Measurements from ENCODE around the gene TWF2. TPM values are rescaled to one million over a fixed set of nuclear protein-coding genes. Genes with fewer than 3 reads are reported as not detected.

The TWF2 gene
- total RNA-seq, 1 experiment from 2014 or later, result 103 TPM

DNA sequence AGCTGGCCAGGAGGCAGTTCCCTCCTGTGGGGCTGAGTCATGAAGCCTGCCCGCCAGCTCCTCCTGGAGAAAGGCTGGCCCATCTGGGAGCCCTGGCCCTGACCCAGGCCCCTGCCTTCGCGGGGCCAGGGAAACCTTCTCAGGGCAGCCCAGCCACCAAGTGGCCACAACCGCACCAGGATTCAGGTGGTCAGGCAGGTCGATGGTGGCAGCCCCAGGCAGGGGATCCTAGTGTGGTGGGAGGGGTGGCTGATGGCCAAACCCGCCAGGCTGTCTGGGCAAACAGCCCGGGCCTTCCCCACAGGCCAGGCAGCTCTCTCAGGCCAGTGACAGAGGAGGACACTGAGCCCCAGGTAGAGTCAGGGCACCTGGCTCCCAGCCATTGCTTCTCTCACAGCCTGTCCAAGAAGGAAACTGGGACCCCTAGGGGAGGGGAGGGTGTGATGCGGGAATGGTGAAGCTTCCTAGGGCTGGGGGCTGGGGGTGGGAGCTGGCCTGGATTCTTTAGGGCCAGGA, 1.2 kb downstream of the TWF2 start:
- peak; percentile 90 for DNase-seq (ENCODE audit: low read depth)

DNA sequence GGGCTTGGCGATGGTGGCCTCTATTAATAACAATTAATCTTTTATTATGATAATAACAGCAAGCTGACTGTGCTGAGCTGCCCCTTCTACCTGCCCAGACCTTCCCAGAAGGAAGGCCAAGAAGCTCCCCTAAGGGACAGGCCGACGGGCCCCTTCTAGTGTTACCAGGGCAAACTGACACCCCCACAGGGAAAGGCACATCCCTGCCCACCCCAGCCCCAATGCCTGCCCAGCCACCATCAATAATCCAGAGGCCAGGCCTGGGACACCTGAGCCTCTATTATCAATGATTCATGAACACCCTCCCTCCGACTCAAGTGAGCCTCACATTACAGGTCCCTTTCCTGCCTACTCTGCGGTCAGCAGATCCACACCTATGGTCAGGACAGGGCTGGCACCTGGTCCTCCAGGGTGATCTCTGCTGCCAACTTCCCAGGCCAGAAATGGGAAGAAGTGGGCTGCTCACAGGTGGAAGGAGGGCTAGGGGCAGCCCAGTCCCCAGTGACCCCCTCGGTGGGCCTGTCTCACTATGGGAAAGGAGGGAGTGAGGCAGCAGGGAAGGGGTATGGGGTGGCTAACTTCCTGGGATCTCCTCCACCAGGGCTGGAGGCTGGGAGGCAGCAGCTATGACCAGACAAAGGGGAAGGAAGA, 1.8 kb downstream of the TWF2 start:
- no peak for DNase-seq (ENCODE audit: low read depth)

DNA sequence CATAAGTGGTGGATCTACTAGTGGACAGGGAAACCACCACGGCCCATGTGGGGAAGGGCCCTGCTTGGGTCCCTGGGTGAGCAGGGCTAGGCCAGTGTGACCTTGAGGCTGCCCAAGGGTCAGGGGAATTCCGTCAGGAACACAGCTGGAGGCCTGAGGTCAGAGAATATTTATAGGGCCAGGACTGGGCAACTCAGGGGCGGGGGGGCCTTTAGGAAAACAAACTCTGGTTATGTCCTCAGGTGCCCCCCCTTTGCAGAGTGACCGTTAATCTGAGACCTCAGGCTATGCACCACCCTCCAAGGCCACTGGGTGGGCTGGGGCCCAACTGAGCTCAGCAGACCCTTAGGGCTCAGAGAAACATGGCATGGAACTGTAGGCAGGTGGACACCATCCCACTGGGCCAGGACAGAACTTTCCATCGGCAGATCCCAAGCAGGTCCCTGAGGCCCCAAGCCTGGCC, 2.5 kb downstream of the TWF2 start:
- no peak for DNase-seq (ENCODE audit: low read depth)

DNA sequence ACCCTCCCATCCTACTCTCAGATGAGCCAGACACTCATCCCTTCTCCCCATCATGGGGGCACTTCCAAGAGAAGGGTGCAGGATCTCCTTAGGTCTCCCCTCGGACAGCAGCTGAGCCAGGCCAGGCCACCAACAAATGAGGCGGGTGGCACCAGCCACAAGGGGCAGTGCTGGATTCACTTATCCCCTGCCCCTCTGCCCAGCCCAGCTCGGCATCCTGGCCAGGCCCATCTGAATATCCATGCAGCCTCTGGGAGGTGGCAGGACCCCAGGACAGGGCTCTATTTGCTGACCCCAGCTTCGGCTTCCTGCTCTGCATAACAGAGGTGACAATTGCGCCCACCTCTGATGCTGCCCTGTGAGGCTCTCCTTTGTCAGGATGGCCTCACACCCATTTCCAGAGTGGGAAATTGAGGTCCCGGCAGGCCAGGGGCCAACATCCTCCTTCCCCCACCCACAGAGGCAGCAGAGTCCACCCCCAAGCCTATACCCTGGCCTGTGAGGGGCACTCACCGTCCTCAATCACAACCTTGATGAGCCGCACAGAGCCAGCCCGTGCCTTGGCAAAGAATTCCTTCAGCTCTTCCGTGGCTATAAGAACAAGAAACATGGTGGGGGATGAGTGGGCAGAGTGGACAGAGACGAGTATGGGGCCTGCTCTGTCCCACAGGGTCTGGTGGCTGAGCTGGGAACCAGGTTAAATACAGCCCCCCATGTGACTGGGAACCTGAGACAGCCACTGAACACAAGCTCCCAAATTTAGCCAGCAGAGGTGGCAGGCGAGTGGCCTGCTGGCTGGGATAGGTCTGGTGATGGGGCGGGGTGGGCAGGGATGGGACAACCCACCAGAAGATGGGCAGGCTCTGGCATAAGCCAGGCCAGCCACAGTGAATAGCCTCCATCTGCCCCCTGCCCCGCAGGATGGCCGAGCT, 4.2 kb downstream of the TWF2 start:
- DNase-seq (ENCODE audit: low read depth), result no peak

DNA sequence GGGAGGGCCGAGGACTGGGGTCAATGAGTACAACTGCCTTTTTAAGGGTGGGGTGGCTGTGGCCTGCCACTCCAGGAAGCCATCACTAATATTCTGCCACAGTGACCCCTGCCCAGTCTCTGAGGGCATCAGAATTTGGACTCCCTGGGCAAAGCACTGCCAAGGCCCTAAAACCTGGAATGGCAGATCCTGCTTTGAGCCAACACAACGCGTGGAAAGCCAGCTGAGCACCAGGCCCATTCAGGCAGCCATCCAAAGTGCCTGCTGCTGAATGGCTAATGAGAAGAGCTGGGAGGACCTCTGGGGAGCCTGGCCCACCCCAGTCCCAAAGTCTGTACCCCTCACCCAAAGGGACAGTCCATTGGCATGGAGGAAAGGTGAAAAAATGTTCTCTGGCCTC, 5.0 kb downstream of the TWF2 start:
- DNase-seq (ENCODE audit: low read depth), result no peak

DNA sequence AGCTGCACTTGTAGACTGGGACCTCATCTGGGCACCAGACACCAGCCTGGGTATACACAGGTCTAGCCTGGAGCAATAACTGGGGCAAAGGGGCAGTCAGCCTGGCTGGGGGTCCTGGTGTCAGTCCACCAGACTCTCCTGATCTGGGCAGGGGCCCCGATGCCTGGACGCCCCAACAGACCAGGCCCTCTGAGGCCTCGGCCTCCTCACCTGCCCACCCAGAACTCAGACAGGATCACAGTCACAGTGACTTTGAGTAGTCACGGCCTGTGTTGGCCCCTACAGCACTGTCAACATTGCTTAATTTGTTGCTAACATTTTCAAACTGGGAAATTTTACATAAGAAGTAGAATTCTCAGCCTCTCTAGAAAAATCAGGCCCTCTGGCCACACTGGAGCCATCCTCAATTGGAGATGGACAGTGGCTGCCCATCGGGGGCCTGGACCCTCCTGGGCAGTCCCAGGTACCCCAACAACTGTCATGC, 5.8 kb downstream of the TWF2 start:
- no peak for DNase-seq (ENCODE audit: low read depth)

DNA sequence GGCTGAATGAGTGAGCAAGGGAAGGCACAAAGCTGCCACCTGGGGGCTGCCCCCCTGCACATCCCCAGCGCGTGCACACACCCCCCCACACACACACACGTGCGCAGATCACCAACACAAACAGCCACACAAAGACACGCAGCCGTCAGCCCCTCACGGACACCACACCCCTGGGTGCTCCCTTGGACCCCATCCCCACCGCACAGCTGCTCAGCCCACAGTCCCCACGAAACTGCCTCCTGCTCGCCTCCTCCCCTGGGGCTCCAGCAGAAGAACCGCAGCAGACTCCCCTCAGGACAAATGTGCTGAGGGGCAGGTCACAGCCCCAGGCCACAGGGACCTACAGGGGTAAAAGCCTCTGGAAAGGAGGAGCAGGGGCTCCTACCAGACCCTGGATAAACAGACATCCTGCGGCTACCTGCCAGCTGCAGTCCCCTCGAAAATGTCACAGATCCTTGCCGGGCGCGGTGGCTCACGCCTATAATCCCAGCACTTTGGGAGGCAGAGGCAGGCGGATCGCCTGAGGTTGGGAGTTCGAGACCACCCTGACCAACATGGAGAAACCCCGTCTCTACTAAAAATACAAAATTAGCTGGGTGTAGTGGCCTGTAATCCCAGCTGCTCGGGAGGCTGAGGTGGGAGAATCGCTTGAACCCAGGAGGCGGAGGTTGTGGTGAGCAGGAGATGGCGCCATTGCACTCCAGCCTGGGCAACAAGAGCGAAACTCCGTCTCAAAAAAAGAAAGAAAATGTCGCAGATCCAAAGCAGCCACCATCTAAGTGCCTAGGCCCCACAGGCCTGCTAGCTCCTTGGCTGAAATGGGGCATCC, 6.5 kb downstream of the TWF2 start:
- DNase-seq (ENCODE audit: low read depth), result no peak

DNA sequence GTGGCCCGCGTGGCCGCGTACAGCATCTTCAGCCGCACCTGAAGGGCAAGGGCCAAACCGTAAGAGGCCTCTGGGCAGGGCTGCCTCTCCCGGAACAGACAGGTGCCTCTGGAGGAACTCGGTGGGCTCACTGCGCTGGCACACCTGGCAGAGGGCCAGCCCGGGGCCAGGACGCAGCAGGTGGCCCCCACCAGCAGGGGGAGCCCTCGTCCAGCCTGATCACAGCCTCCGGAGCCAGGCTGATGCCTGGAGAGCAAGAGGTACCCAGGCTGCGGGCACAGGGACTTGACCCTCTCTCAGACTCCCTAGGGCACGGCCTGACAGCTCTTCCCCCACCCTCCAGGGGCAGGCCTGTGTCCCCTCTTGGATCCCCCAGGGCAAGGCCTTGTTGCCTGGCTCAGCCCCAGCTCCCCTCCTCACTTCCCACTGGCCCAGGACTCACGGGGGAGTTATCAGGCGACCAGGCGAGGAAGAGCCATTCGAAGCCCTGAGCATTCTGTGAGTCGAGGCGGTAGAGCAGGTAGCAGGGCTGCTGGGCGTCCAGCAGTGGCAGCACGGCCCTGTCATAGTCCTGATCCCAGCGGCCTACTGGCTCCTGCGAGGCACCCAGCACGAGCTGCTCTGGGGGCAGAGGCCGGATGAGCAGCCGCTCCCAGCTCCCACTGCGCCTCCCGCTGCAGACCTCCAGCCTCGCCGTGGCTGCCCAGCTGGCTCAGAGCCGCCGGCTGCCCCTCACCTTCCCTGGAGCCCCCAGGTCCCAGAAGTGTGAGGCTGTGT, 7.3 kb downstream of the TWF2 start:
- DNase-seq (ENCODE audit: low read depth), result peak; percentile 69

DNA sequence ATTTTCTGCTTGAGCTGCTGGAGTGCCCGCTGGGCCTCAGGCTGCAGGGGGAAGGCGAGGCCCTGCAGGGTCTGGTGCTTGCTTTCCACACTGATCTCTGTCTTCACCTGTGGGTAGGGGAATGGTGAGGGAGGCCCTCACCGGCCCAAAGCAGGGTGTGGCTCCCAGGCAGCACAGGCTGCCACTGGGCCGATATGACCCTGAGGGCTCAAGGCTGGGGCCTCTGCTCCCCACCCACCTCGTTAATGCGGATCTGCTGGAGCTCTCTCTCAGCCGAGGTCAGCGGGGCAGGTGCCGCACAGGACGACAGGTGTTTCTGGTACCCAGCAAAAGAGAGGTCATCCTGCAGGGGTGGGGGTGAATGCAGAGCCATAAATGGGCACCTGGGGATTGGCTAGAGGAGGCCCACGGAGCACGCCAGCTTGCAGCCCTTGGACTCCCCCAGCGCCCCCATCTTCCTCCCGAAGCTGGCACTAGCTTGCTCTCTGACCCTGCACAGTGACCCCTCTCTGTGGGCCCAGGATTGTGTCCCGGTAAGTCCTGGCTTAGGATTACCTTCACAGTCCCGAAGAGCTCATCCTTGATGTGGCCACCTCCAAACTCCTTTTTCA, 8.0 kb downstream of the TWF2 start:
- no peak for DNase-seq (ENCODE audit: low read depth)

DNA sequence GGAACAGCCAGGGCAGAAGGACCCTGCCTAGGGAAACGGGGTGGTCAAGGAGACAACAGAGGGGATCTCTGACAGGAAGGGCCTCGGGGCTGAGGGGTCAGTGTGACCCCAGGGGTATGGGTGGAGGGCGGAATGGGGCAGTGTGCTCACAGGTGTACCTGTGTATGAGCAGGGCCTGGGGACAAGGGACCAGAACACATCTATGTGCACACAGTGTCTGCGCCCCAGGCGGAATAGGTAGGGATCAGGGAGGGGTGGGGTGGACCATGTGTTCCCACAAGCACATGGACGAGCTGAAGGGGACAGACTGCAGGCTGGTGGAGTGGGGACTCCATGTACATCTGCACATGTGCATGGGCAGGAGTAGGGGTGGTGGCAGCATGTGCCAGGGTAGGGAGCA, 8.5 kb downstream of the TWF2 start:
- DNase-seq (ENCODE audit: low read depth), result no peak

DNA sequence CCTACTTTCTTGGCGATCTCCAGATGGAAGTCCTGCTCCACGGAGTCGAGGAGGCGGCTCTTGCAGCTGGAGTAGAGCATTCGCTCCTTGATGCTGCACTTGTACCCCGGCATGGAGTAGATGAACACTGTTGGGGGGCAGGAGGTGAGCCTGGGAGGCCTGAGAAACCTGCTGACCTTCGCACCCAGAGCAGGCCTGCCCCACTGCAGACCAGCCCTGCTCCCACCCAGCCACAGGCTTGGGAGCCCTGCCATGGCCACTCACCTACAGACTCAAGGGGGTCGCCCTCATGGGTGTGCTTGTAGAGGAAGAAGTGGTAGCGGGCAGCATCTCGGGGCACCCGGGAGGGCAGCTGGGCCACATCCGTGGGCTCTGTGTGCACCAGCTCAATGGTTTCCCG, 9.3 kb downstream of the TWF2 start:
- no peak for DNase-seq (ENCODE audit: low read depth)

DNA sequence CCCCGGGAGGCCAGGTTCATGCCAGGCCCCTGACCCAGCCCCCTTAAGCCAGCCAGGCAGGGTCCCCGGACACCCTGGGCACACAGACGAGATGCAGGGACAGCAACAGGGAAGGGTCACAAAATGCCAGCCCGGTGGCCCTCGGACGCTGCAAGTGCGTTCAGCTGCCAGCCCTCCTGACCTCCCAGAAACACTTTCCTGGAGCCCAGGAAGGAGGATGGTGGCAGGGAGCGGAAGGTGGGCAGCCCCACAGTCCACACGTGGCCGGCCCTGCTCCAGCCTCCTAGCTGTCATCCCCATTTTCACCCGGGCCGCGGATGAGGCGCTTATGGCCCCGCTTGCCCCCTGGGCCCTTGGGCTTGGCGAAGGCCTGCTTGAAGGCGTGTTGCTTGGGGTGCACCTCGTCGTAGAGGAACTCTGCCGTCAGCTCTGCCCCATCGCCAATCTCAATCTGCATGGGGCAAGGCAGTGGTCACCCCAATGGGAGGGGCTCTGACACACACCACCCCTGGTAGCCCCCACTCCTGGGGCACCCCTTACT, 10.1 kb downstream of the TWF2 start:
- no peak for DNase-seq (ENCODE audit: low read depth)

DNA sequence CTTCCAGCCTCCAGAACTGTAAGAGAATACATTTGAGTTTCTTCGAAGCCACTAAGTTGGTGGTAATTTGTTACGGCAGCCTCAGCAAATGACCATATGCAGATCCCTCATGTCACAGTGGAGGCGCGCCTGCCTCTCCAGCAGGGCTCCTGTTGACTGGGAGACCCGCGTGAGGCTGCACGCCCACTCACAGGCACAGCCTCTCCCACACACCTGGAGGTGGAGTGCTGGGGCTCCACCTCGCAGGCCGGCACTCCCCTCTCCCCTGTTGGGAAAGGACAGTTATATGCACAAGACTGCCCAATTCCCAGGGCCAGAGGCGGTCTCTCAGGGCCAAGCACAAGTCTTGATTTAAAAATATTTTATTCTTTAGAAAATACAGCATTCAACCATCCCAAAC, 10.7 kb downstream of the TWF2 start:
- DNase-seq (ENCODE audit: low read depth), result no peak

DNA sequence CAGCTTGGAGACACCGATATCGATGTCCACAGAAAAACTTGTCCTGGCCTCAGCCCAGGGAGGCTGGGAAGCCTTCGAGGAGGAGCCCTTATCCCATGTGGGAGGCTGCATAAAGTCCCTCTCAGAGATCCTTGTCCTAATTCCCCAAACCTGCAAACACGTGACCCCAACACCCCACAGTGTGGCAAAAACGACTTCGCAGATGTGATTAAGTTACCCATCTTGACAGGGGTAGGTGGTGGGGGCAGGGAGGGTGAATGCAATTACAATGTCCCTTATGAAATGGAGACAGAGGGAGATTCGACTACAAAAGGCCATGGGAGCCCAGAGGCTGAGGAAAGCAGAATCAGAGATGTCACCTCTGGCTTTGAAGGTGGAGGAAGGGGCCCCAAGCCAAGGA, 11.2 kb downstream of the TWF2 start:
- no peak for DNase-seq (ENCODE audit: low read depth)

DNA sequence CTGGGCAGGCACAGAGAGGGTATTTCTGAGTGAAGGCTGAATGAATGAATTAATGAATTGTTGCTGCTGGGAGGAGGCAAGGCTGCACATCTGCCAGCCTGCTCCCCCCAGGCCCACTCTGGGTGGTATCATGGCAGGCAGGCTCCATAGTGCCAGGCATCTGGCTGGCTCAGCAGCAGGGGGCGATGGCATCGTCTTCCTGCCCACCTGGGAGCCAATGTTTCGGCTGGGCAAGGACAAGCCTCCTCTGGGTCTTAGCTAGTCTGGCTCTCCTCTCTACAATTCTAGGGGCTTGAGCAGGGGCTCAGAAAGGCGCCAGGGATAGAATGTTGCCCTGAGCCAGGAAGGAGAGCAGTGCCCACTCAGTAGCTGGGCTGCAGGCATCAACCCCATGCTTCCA, 11.8 kb downstream of the TWF2 start:
- DNase-seq (ENCODE audit: low read depth), result no peak

DNA sequence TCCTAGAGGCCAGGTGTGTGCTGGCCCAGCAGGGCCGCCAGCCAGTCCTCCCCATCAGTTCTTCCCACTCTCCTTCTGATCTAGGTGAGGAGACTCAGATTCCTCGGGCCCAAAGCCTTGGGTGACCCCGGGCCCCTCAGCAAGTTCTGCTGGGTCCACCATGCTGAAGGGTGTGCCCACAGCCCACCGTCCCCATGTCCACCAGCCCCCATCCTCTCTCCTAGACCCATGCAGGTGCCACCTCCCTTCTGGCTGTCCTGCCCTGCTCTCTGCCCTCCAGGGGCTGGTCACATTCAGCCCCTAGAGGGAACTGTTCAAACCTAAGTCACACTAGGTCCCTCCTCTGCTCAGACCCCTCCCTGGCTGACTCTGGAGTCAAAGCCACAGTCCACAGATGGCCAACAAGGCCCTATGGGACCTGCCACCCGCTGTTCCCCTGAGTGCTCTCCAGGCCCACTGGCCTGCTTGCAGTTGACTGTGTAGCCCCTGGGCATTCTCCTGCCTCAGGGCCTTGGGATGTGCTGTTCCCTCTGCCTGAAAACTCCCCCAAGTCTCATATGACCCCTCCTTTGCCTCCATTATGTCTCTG, 12.6 kb downstream of the TWF2 start:
- DNase-seq (ENCODE audit: low read depth), result no peak

DNA sequence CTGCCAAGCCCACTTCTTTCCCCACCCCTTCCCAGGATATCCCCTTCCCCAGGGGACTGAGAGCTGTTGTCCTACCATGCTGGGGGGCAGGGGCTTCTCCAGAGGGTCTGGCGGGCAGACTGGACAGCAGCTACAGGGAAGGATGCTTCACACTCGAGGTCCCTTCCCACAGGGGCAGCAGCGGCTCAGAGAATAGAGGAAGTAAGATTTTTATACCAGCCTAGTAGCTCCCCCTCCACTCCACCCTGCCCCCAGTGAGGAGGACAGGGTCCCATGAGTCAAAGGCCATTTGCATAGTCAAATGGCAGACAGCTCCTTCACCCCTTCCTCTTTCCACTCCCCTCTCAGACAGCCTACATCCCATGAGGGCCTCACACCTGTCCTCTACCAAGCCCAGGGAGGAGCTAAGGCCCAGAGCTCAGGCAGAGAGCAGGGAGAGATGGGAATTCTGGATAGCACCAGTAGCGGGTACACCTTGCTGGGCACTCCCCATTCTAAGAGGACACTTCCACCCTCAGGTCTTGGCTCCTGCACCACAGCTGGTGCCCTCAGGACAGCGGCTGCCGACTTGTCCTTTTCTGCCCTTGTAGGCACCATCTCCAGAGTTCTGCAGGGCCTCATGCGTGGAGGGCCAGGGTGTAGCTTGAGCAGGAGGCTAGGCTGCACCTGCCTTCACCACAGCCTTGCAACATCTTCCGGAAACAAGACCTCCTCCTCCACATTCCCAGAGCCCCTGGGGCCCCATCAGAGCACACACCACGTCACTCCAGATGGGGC, 13.3 kb downstream of the TWF2 start, which contains the start of gene TLR9:
Gene TLR9, minus strand, starts transcription at position 194 of the 777 bp plus-strand sequence. Its CDS starts 116 bp downstream, at position 78.
- DNase-seq (ENCODE audit: low read depth), result no peak

DNA sequence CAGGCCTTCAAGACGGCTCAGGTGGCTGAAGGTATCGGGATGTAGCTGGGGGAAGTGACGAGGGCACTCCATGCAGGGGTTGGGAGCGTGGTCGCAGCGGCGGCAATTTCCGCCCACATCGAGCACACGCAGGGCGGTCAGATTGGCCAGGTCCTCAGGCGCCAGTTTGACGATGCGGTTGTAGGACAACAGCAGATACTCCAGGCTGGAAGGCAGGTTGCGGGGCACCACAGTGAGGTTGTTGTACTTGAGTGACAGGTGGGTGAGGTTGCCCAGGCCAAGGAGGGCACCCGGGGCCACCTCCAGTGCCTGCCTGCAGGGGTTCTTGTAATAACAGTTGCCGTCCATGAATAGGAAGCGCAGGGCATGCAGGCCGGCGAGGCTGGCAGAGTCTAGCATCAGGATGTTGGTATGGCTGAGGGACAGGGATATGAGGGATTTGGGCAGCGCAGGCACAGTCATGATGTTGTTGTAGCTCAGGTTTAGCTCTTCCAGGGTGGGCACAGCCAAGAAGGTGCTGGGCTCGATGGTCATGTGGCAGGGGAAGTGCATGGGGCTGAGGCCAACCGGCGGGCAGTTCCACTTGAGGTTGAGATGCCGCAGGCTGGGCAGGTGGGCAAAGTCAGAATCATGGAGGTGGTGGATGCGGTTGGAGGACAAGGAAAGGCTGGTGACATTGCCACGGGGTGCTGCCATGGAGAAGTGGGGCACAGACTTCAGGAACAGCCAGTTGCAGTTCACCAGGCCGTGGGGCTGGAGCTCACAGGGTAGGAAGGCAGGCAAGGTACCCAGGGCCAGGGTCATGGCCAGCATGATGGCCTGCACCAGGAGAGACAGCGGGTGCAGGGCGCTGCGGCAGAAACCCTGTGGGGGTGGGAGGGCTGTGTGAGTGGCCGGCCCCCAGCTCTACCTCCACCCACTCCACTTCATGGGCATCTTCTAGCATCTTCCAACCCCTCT, 15.2 kb downstream of the TWF2 start:
- DNase-seq (ENCODE audit: low read depth), result no peak
